Tibial artery (tissue), 4 donors: Measurements from ENCODE around the gene EMX1.

ENCODE experiments used
- DNase-seq, 2 donors: peaks; one replicate each; pipeline ENCODE4 v3.0.0-alpha.2; 2019
- H3K27ac ChIP-seq, 2 donors: fragments of 200-600 bp; sonication (generic) in 1 of 2; 1 replicate in 1 of 2; 2 replicates in 1 of 2; pipeline ENCODE4 v1.5.1; 2018 to 2019; ENCODE audit warnings: mild to moderate bottlenecking in 1 of 2
- H3K27me3 ChIP-seq, 2 donors: fragments of 200-600 bp; sonication (generic) in 1 of 2; one replicate each; pipeline versions ENCODE4 v1.5.1 to v1.6.0; 2016 to 2019
- H3K36me3 ChIP-seq, 3 donors: fragments of 200-600 bp; sonication (generic) in 2 of 3; one replicate each; pipeline ENCODE4 v1.5.1; 2016 to 2019; ENCODE audit warnings: mild to moderate bottlenecking in 2 of 3
- H3K4me1 ChIP-seq, 4 donors: fragments of 200-600 bp; sonication (generic) in 2 of 4; 1 replicate in 3 of 4; 2 replicates in 1 of 4; pipeline ENCODE4 v1.5.1; 2016 to 2019
- H3K4me3 ChIP-seq, 2 donors: fragments of 200-600 bp; sonication (generic) in 1 of 2; 1 replicate in 1 of 2; 2 replicates in 1 of 2; pipeline ENCODE4 v1.5.1; 2018 to 2019; ENCODE audit warnings: mild to moderate bottlenecking in 2 of 2
- H3K9me3 ChIP-seq, 3 donors: fragments of 200-600 bp; sonication (generic) in 1 of 3; one replicate each; pipeline ENCODE4 v1.5.1; 2016 to 2019
- CTCF ChIP-seq, 2 experiments: fragments of 200-600 bp in 1 of 2; fragments of 450-650 bp in 1 of 2; IDR thresholded peaks; one replicate each; pipeline ENCODE4 v1.5.1; 2017 to 2019; ENCODE audit warnings: antibody characterized with exemption in 2 of 2, mild to moderate bottlenecking in 1 of 2, moderate library complexity in 1 of 2
- intact Hi-C: fragments of 100-400 bp; cut with DNase I; formaldehyde crosslinking; loops from one replicate; pipeline ENCODE4 v1.15.0; 2023; ENCODE audit warnings: low total_unique reads

The EMX1 gene

DNA sequence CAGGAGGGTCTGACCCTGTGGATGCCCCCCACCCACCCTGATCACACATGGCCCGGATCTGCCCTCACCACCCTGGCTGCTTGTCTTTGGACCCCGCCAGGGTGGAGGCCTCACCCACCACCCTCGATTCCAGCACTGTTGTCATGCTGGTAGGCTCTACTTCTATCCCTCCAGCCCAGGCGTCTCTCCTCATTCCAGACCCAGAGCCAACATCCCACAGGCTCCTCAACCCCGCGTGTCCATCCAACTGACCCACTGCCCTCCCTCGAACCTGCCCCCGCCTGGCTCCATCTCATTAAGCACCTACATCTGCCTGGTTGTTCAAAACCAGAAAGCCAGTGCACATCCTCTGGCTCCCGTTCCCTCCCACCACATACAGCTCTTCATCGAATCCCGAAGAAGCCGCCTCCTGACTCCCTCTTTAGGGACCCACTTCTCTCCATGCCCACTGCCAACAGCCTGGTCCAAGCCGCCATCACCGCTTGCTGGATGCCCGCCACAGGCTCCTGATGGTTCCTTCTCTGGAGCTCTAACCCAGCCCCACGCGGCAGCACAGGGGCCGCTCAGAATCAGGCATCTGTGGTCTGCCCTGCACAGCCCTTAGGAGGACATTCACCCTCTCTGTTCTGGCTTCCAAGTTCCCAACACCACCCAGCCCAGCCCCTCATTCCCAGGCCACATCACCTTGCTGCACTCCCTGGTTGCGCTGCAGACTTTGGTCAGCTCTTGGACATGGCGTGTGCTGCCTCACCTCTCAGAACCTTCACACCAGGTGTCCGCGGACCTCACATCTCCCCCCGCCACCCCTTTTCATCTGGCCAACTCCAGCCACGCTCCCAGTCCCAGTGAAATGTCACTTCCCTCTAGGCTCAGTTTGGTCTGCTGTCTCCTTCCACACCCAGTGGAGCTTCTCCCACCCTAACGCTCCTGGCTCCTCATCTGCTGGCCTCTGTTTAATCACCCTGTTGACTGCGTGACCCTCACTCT is 43.0 kb downstream of the EMX1 start:
- H3K4me1 ChIP-seq: no peaks in the 10 kb centered on the region
- DNase-seq: no peak
- TF ChIP-seq CTCF (IDR thresholded peaks at IDR 0.05): no peak
- no peaks in the 10 kb centered on the region for H3K9me3 ChIP-seq
- no peaks in the 10 kb centered on the region for H3K27me3 ChIP-seq
- H3K36me3 ChIP-seq: peaks cover 0 to 28% (median 0%) of the 10 kb centered on the region in 3 donors
- H3K4me3 ChIP-seq: no peak overlapping the region
- intact Hi-C loops: no loop called here
- H3K27ac ChIP-seq: no peak overlapping the region

DNA sequence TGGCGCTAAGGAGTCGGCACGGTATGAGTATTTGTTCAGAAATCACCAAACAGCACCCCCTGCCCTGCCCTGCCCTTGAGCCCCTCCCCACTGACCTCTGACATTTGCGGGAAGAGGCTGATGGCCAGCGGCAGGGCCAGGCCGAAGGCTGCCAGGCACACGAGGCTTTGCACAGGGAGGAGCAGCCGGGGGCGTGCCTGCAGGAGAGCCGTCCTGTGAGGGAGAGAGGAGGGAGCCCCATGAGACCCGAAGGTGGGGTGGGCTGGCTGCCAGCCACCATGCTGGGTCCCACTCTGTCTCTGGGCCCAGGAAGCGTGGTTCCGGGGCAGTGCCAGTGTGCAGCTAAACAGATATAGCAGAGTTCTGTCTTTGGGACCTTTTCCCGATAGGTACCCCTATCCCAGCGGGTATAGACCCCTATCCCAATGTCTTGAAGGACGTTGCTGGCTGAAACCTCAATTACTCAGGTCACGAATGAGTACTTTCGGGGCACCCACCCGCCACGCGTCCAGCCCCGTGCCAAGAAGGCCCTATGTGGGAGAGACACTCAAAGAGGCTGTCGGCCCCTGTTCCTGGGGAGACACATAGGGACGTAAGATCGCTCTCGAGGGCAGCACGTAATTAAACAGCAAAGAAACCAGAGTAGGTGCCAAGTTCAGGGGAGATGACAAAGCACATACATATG is 43.9 kb downstream of the EMX1 start:
- no peak for TF ChIP-seq CTCF (IDR thresholded peaks at IDR 0.05)

GRCh38 chr2:72961853-72962468 is 44.6 kb downstream of the EMX1 start:
- DNase-seq: no peak
- no peaks in the 10 kb centered on the region for H3K27me3 ChIP-seq
- no peak for TF ChIP-seq CTCF (IDR thresholded peaks at IDR 0.05)
- intact Hi-C loops: no loop called here
- H3K9me3 ChIP-seq: no peaks in the 10 kb centered on the region
- H3K4me1 ChIP-seq: no peaks in the 10 kb centered on the region
- H3K4me3 ChIP-seq: no peak overlapping the region
- peaks cover 0 to 24% (median 4%) of the 10 kb centered on the region in 3 donors for H3K36me3 ChIP-seq
- H3K27ac ChIP-seq: no peak overlapping the region

More for the DNA sequence above, 43.9 kb downstream of the EMX1 start:
- no peak for DNase-seq
- H3K9me3 ChIP-seq: no peaks in the 10 kb centered on the region
- H3K4me1 ChIP-seq: no peaks in the 10 kb centered on the region
- intact Hi-C loops: no loop called here
- no peaks in the 10 kb centered on the region for H3K27me3 ChIP-seq
- H3K27ac ChIP-seq: no peak overlapping the region
- peaks cover 0 to 27% (median 4%) of the 10 kb centered on the region in 3 donors for H3K36me3 ChIP-seq
- H3K4me3 ChIP-seq: no peak overlapping the region

GRCh38 chr2:72962911-72963310 is 45.6 kb downstream of the EMX1 start:
- no peak for DNase-seq
- no peaks in the 10 kb centered on the region for H3K27me3 ChIP-seq
- no peak overlapping the region for H3K27ac ChIP-seq
- H3K9me3 ChIP-seq: no peaks in the 10 kb centered on the region
- no peak overlapping the region for H3K4me3 ChIP-seq
- TF ChIP-seq CTCF (IDR thresholded peaks at IDR 0.05): no peak
- peaks cover 0 to 15% (median 4%) of the 10 kb centered on the region in 3 donors for H3K36me3 ChIP-seq
- intact Hi-C loops: no loop called here
- H3K4me1 ChIP-seq: no peaks in the 10 kb centered on the region

- H3K4me3 ChIP-seq: no peak overlapping the region
- intact Hi-C loops: no loop called here
Observed at GRCh38 chr2:72963423-72964145, 46.3 kb downstream of the EMX1 start.

More at GRCh38 chr2:72963423-72964145, 46.3 kb downstream of the EMX1 start:
- no peaks in the 10 kb centered on the region for H3K4me1 ChIP-seq
- no peaks in the 10 kb centered on the region for H3K27me3 ChIP-seq
- H3K36me3 ChIP-seq: peaks cover 0 to 8% (median 4%) of the 10 kb centered on the region in 3 donors
- H3K9me3 ChIP-seq: no peaks in the 10 kb centered on the region
- DNase-seq: no peak
- no peak overlapping the region for H3K27ac ChIP-seq
- no peak for TF ChIP-seq CTCF (IDR thresholded peaks at IDR 0.05)
